ENCODE results near the gene TH.

DNA sequence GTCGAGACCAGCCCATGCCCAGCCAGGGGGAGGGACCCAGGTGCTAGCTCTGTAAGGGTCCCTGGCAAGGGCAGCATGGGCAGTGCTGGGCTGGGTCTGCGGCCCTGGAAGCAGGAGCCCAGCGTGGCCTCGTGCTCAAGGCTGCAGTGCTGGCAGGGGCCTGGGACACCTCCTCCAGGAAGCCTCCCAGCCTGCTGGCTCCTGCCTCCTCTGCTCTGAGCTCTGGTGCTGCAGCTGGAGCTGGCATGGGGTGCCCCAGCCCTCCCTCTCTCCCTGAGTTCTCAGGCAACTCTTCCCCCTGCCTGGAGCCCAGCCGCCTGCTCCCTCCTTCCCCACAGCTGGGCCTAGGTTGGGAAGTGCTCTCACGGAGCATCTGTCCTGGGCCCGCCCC, 17.4 kb downstream of the TH start:
- no peak for TF ChIP-seq GATA2 (IDR thresholded peaks at IDR 0.05; ENCODE audit: low read depth, low read length)
- no peak for TF ChIP-seq GATA3 (IDR thresholded peaks at IDR 0.05; ENCODE audit: low read depth, low read length)
